22Rv1 (cell line): Measurements from ENCODE around the gene LTBP2.

ENCODE experiments used
- H3K27ac ChIP-seq: fragments of 450-650 bp; 2 replicates; pipeline ENCODE4 v1.5.1; 2017
- ZFX ChIP-seq: fragments of 450-650 bp; IDR thresholded peaks from 2 replicates; pipeline ENCODE4 v1.6.1; 2017; ENCODE audit warnings: antibody characterized with exemption, borderline replicate concordance
- TF ChIP-seq, protein P1 (sequence below): fragments of 450-650 bp; IDR thresholded peaks from 2 replicates; pipeline ENCODE4 v1.5.1; 2017; ENCODE audit warnings: mild to moderate bottlenecking

The LTBP2 gene

GRCh38 chr14:74611650-74612349, at the start of gene LTBP2:
TSS of gene LTBP2 (minus strand) at chr14:74612237. CDS start at chr14:74611944, 293 bp downstream.
- TF ChIP-seq ZFX, result no peak
- TF ChIP-seq, protein P1, sequence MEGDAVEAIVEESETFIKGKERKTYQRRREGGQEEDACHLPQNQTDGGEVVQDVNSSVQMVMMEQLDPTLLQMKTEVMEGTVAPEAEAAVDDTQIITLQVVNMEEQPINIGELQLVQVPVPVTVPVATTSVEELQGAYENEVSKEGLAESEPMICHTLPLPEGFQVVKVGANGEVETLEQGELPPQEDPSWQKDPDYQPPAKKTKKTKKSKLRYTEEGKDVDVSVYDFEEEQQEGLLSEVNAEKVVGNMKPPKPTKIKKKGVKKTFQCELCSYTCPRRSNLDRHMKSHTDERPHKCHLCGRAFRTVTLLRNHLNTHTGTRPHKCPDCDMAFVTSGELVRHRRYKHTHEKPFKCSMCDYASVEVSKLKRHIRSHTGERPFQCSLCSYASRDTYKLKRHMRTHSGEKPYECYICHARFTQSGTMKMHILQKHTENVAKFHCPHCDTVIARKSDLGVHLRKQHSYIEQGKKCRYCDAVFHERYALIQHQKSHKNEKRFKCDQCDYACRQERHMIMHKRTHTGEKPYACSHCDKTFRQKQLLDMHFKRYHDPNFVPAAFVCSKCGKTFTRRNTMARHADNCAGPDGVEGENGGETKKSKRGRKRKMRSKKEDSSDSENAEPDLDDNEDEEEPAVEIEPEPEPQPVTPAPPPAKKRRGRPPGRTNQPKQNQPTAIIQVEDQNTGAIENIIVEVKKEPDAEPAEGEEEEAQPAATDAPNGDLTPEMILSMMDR, result no peak
- H3K27ac ChIP-seq, result peak within 1 kb of the TSS; percentile 13; the same call in 1 of the 2 replicates

GRCh38 chr14:74660863-74661262, 48.8 kb upstream of the LTBP2 start:
- H3K27ac ChIP-seq, result no peak overlapping the region
- TF ChIP-seq, protein P1, result no peak

DNA sequence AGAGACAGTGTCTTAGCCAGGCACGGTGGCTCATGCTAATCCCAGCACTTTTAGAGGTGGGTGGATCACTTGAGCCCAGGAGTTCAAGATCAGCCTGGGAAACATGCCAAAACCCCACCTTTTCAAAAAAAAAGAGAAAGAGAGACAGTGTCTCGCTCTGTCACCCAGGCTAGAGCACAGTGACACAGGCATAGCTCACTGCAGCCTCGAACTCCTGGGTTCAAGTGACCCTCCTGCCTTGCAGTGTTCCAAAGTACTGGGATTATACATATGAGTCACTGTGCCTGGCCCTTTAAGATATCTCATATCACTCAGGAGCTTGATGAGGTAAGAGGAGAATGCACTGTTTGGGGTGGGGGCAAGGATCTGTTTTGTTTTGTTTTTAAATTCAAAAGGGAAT, 48.1 kb upstream of the LTBP2 start:
- TF ChIP-seq ZFX, result no peak
- TF ChIP-seq, protein P1, result no peak
- H3K27ac ChIP-seq, result no peak overlapping the region

DNA sequence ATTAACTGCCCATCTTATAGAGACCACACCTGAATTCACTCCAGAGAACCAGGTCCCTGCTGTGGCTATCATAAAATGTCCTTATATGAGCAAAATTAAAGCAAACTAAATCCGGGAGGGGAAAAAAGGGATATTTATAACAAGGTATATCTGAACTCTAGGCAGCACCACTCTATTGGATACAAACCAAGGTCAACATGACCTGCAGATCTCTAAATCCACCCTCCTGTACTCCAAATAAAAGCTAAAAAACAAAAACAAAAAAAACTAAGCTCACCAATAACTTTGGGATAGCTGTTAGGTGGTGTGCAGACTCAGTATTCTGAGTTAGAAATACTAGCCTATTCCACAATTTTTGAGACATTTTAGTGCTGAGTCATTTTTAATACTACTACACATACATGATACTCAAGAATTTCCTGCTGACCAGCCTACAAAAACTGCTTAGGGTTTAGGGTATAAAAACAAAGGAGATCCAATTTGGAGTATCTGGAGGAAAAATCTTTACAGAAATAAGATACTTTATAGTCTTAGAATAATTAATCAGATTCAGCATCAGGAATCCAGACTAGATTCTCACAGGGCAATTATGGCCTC, 46.6 kb upstream of the LTBP2 start:
- TF ChIP-seq, protein P1, result no peak
- no peak for TF ChIP-seq ZFX
- no peak overlapping the region for H3K27ac ChIP-seq

DNA sequence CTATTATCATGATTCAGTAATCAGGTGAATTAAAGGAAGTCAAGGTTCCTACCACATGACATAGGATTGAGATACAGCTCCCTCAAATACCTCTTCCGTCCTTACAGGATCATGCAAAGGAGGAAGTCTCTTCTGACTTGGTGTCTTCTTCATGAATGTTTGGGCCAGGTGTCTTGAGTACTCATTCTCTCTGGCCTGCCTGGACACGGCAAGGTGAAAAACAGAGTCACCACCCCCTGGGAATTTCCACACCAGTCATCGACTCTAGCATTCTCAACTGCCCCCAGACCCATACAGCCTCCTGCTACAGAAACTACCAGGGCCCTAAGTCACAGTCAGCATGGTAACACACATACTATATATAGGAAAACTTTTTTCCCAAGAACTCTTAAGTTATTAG, 44.9 kb upstream of the LTBP2 start:
- TF ChIP-seq ZFX, result no peak
- TF ChIP-seq, protein P1, result no peak
- H3K27ac ChIP-seq, result no peak overlapping the region

- TF ChIP-seq, protein P1, result no peak
- TF ChIP-seq ZFX, result no peak
- H3K27ac ChIP-seq, result no peak overlapping the region
These were observed 43.8 kb upstream of the LTBP2 start for GRCh38 chr14:74655599-74656395.

DNA sequence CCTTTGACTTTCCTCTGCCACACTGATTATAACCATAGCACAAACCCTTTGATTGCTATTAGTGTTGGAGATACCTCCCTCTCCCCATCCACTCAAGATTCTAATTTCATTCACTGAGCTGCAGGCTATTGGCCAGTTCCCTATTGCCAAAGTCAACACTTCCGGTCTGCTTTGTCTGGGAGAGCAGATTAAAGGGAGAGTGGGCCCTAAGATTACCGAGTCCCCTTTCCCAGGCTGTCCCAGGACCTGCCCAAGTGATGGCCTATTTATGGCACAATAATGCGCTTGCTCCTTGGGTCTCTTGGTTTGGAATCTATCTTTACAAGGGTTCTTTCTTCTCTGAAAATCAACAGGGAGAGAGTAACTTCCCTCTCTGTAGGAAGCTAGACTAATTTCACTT, 42.9 kb upstream of the LTBP2 start:
- TF ChIP-seq, protein P1, result no peak
- TF ChIP-seq ZFX, result no peak

More for the DNA sequence above, 42.9 kb upstream of the LTBP2 start:
- no peak overlapping the region for H3K27ac ChIP-seq
